GM12801 (cell line): Measurements from ENCODE around the gene SPSB1.

ENCODE experiments used
- CTCF ChIP-seq: IDR thresholded peaks from one replicate; pipeline ENCODE4 v1.5.1; 2011; ENCODE audit warnings: control low read depth; ENCODE audit not compliant: insufficient read length; ENCODE audit errors: extremely low read depth

SPSB1 gene

DNA sequence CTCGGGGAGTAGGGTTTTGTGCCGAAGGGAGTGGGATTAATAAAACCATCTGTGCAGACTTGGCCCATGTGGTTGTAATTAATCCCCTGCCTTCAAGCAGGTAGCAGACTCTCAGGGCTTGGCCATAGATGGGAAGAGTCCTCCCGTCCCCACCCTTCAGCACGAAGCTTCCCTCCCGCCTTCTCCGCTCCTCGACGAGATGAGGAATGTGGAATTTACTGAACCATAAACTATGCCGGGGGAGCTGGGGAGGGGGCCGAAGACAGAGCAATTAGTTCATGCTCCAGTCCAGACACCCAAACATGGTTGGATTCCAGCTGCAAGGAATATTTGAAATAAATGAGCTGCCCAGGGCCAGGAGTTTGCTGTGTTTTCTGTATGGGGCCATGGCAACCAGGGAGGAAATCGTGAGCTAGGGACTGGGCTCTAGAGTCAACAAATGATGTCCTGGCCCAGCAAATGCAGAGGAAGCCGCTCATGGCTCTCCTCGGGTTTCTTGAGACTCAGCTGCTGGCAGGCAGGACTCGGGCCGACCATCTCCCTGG is 78.8 kb downstream of the SPSB1 start:
- no peak for TF ChIP-seq CTCF

DNA sequence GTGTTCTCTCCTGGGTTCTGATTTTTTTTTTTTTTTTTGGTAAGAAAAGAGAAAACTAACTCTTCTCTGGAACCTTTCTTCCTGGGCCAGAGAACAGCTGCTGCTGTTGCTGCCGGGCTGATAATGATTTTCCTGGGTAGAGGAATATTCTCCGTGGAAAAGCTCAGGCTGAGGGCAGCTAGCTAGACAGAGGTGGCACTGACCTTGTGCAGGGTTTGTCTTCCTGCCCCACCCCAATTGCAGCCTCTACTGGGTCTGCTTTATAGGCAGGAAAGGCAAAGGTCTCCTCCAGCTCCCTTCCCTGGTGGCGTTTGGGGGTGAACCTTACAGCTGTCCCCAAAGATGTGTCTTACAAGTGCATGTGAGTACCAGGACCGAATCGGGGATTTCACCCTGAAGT is 79.3 kb downstream of the SPSB1 start:
- no peak for TF ChIP-seq CTCF

- no peak for TF ChIP-seq CTCF
Measured at GRCh38 chr1:9373619-9374018, 80.9 kb downstream of the SPSB1 start.

GRCh38 chr1:9374748-9375341 is 82.2 kb downstream of the SPSB1 start:
- no peak for TF ChIP-seq CTCF

DNA sequence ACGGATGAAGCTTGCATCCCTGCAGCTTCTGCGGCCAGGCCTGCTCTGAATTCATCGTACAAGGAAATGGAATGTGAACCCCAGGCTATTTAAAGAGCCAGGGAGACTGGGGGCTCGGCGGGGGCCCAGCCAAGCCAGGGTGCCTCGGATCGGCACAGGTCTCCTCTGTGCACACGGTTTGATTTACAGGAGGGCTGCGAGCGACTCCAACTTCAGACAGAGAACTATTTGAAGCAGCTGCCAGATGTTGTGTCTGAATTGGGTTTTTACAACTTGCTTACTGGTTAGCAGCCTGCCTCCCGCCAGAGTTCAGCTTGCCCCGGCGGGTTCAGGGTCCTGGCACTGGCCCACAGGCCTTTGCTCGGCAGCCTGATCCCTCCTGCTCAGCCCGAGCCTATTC is 83.2 kb downstream of the SPSB1 start:
- no peak for TF ChIP-seq CTCF

- TF ChIP-seq CTCF, result no peak
Measured at GRCh38 chr1:9376430-9376829, 83.7 kb downstream of the SPSB1 start.

DNA sequence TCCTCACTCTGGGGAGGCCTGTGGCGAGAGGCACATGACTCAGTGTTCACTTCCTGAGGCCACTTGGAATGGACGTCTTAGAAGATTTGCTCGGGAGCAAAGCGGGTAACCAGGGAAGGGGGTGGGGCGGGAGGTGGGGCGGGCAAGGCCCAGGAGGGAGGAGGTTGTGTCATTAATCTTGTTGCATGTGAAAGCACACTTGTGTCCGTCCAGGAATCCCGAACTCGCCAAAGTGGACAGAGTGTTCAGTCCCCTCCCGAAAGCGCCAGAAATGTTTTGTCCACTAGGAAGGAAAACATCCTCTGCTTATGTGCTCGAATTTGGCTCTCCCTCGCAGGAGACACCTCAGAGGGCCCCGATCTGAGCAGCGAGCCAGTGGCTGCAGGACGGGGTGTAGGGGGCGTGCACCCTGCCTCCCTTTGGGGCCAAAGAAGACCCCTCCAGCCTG is 84.2 kb downstream of the SPSB1 start:
- TF ChIP-seq CTCF, result no peak

DNA sequence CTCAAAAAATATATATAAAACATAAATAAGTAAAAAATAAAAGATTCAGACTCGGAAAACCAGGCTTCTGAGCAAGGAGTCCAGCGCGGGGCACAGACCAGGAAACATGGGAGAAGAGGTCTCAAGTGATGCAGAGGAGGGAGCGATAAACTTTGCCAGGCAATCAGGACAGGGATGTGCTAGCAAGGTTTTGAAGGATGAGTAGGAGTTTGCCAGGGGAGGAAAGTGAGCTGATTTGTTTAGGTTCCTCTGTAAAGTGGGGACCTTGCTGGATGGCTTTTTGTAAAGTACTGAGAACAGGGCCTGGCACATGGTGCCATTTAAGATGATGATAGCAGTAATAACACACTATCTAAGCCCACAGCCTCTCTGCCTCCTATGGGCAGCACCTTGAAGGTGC is 86.1 kb downstream of the SPSB1 start:
- TF ChIP-seq CTCF, result no peak
